HepG2 (cell line): ENCODE measurements around the gene HSDL2. TPM values are rescaled to one million over a fixed set of nuclear protein-coding genes. Genes with fewer than 3 reads are reported as not detected.
"Not testable (repeated sequence)": the region's sequence is repeated elsewhere in the genome, so short reads cannot be mapped to it uniquely, and the experiment has no call there.

ENCODE experiments used
- BCL6 ChIP-seq: IDR thresholded peaks from 2 replicates; pipeline ENCODE4 v1.6.1; 2016; ENCODE audit warnings: missing genetic modification reagents, missing compliant biosample characterization
- FOXO1 ChIP-seq: sonication (generic); formaldehyde crosslinking; IDR thresholded peaks from 2 replicates; pipeline ENCODE4 v1.4.0; 2020; ENCODE audit warnings: missing genetic modification reagents
- GABPA ChIP-seq, 2 experiments: IDR thresholded peaks; 2 replicates each; pipeline ENCODE4 v1.6.1; 2011 to 2016; ENCODE audit warnings: low read depth in 2 of 2, low read length in 1 of 2, missing biosample characterization in 1 of 2, missing genetic modification characterization in 1 of 2
- MEF2D ChIP-seq: sonication (generic); formaldehyde crosslinking; IDR thresholded peaks from 2 replicates; pipeline ENCODE4 v1.5.1; 2020; ENCODE audit warnings: mild to moderate bottlenecking, missing genetic modification reagents
- ZNF331 ChIP-seq: sonication (generic); formaldehyde crosslinking; IDR thresholded peaks from 2 replicates; pipeline ENCODE4 v1.4.0; 2020; ENCODE audit warnings: missing genetic modification reagents
- polyA plus RNA-seq, 8 experiments: library from polyadenylated mRNA; depleted of rRNA in 3 of 8; stranded (reverse) in 7 of 8; unstranded in 1 of 8; fragments of >200 nt; fragmentation: Illumina TruSeq in 4 of 8; extraction: Trizol in 4 of 8; gene quantifications; 2 replicates each; pipeline versions ENCODE4 v1.2.1 to v1.2.3, GENCODE V29; 2011 to 2016; ENCODE audit warnings: low read depth in 4 of 8, missing spikeins in 1 of 8, mixed read lengths in 1 of 8; ENCODE audit not compliant: insufficient read depth in 1 of 8
- total RNA-seq, 5 experiments: library from RNA; depleted of rRNA; stranded (reverse); fragments of >200 nt; fragmentation: Illumina TruSeq; extraction: Trizol; gene quantifications; 2 replicates each; pipeline ENCODE4 v1.2.3, GENCODE V29; 2016; ENCODE audit warnings: low read depth in 1 of 5
- TF ChIP-seq, protein P1 (sequence below): sonication (generic); formaldehyde crosslinking; IDR thresholded peaks from 2 replicates; pipeline ENCODE4 v1.5.1; 2020; ENCODE audit warnings: mild to moderate bottlenecking, missing genetic modification reagents
- TF ChIP-seq, protein P2 (sequence below): sonication (generic); formaldehyde crosslinking; IDR thresholded peaks from 2 replicates; pipeline ENCODE4 v1.8.0; 2022; ENCODE audit warnings: low read depth, missing genetic modification reagents
- TF ChIP-seq, protein P3 (sequence below): sonication (generic); formaldehyde crosslinking; IDR thresholded peaks from 2 replicates; pipeline ENCODE4 v1.5.0; 2020; ENCODE audit warnings: mild to moderate bottlenecking, missing genetic modification reagents, borderline replicate concordance
- TF ChIP-seq, protein P4 (sequence below): IDR thresholded peaks from 2 replicates; pipeline ENCODE4 v1.6.1; 2016; ENCODE audit warnings: missing genetic modification reagents, missing compliant biosample characterization
- TF ChIP-seq, protein P5 (sequence below), 2 experiments: sonication (generic) in 1 of 2; formaldehyde crosslinking in 1 of 2; IDR thresholded peaks; 2 replicates each; pipeline versions ENCODE4 v1.4.0 to v1.6.1; 2016 to 2020; ENCODE audit warnings: borderline replicate concordance in 1 of 2, low read depth in 1 of 2, mild to moderate bottlenecking in 1 of 2, missing genetic modification reagents in 1 of 2
- TF ChIP-seq, protein P6 (sequence below): IDR thresholded peaks from 2 replicates; pipeline ENCODE4 v1.6.1; 2016; ENCODE audit warnings: low read depth, borderline replicate concordance

HSDL2 gene
- total and polyA plus RNA-seq, 2 of the 13 experiments (the other 11 are each of a cell fraction or from before 2014, with no cell fraction given), result 55.3 to 80.2 TPM

DNA sequence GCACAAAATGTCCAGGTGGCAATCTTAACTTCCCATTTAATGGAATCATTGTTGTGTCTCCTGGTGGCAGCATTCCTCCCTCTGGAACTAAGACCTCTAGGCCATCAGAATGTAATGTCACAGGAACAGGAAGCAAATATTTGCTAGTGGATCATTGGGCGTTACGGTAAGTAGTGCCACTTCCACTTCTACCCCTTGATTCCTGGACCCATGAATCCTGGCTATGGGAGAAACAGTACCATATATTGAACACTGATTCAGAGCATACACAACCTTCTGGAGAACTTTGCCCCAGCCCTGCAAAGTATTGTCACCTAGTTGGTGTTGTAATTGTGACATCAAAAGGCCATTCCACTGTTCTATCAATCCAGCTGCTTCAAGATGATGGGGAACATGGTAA is 5.7 kb upstream of the HSDL2 start (continued):
- TF ChIP-seq, protein P1, sequence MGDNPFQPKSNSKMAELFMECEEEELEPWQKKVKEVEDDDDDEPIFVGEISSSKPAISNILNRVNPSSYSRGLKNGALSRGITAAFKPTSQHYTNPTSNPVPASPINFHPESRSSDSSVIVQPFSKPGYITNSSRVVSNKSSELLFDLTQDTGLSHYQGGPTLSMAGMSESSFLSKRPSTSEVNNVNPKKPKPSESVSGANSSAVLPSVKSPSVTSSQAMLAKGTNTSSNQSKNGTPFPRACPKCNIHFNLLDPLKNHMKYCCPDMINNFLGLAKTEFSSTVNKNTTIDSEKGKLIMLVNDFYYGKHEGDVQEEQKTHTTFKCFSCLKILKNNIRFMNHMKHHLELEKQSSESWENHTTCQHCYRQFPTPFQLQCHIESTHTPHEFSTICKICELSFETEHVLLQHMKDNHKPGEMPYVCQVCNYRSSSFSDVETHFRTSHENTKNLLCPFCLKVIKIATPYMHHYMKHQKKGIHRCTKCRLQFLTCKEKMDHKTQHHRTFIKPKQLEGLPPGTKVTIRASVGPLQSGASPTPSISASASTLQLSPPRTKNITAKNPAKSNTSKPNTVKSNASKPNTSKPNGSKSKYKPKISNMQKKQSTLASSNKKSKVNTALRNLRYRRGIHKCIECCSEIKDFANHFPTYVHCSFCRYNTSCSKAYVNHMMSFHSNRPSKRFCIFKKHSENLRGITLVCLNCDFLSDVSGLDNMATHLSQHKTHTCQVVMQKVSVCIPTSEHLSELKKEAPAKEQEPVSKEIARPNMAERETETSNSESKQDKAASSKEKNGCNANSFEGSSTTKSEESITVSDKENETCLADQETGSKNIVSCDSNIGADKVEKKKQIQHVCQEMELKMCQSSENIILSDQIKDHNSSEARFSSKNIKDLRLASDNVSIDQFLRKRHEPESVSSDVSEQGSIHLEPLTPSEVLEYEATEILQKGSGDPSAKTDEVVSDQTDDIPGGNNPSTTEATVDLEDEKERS, result 0 out of 2 replicates have a peak, but pooled peaks have one; percentile 12
- TF ChIP-seq MEF2D (CRISPR knock-in tag), result peak; percentile 51; the same call in 1 of the 2 replicates
- TF ChIP-seq BCL6 (CRISPR knock-in tag), result peak; percentile 48; the same call in 1 of the 2 replicates
- TF ChIP-seq, protein P2, sequence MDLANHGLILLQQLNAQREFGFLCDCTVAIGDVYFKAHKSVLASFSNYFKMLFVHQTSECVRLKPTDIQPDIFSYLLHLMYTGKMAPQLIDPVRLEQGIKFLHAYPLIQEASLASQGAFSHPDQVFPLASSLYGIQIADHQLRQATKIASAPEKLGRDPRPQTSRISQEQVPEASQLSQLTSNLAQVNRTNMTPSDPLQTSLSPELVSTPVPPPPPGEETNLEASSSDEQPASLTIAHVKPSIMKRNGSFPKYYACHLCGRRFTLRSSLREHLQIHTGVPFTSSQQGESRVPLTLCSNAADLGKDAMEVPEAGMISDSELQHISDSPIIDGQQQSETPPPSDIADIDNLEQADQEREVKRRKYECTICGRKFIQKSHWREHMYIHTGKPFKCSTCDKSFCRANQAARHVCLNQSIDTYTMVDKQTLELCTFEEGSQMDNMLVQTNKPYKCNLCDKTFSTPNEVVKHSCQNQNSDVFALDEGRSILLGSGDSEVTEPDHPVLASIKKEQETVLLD (CRISPR knock-in tag), result peak; percentile 40; the same call in 1 of the 2 replicates
- TF ChIP-seq, protein P3, sequence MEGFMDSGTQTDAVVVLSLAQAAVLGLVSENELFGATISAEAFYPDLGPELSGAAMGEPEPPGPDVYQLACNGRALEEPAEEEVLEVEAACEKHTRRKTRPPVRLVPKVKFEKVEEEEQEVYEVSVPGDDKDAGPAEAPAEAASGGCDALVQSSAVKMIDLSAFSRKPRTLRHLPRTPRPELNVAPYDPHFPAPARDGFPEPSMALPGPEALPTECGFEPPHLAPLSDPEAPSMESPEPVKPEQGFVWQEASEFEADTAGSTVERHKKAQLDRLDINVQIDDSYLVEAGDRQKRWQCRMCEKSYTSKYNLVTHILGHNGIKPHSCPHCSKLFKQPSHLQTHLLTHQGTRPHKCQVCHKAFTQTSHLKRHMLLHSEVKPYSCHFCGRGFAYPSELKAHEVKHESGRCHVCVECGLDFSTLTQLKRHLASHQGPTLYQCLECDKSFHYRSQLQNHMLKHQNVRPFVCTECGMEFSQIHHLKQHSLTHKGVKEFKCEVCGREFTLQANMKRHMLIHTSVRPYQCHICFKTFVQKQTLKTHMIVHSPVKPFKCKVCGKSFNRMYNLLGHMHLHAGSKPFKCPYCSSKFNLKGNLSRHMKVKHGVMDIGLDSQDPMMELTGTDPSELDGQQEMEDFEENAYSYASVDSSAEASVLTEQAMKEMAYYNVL (CRISPR knock-in tag), result 0 out of 2 replicates have a peak, but pooled peaks have one; percentile 33
- peak; percentile 72; the same call in 1 of the 2 replicates for TF ChIP-seq FOXO1 (CRISPR knock-in tag)
- TF ChIP-seq, protein P4, sequence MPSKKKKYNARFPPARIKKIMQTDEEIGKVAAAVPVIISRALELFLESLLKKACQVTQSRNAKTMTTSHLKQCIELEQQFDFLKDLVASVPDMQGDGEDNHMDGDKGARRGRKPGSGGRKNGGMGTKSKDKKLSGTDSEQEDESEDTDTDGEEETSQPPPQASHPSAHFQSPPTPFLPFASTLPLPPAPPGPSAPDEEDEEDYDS, result peak; percentile 59; the same call in 1 of the 2 replicates
- TF ChIP-seq, protein P5, sequence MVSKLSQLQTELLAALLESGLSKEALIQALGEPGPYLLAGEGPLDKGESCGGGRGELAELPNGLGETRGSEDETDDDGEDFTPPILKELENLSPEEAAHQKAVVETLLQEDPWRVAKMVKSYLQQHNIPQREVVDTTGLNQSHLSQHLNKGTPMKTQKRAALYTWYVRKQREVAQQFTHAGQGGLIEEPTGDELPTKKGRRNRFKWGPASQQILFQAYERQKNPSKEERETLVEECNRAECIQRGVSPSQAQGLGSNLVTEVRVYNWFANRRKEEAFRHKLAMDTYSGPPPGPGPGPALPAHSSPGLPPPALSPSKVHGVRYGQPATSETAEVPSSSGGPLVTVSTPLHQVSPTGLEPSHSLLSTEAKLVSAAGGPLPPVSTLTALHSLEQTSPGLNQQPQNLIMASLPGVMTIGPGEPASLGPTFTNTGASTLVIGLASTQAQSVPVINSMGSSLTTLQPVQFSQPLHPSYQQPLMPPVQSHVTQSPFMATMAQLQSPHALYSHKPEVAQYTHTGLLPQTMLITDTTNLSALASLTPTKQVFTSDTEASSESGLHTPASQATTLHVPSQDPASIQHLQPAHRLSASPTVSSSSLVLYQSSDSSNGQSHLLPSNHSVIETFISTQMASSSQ (IDR thresholded peaks at IDR 0.05; ENCODE audit: low read depth), result 0 out of 2 replicates have a peak, but pooled peaks have one; percentile 50
- TF ChIP-seq, protein P5 (CRISPR knock-in tag; IDR thresholded peaks at IDR 0.05; ENCODE audit: borderline replicate concordance), result peak; percentile 71; the same call in 1 of the 2 replicates
- TF ChIP-seq GABPA (IDR thresholded peaks at IDR 0.05; ENCODE audit: low read depth, low read length), result not testable (repeated sequence)
- TF ChIP-seq GABPA (CRISPR knock-in tag; IDR thresholded peaks at IDR 0.05; ENCODE audit: low read depth), result peak; percentile 48; the same call in 1 of the 2 replicates
- TF ChIP-seq ZNF331 (CRISPR knock-in tag), result peak; percentile 77
- TF ChIP-seq, protein P6, sequence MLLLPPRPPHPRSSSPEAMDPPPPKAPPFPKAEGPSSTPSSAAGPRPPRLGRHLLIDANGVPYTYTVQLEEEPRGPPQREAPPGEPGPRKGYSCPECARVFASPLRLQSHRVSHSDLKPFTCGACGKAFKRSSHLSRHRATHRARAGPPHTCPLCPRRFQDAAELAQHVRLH (CRISPR knock-in tag), result peak; percentile 47; the same call in 1 of the 2 replicates
